K562 (cell line): ENCODE measurements around the gene PGAP2. TPM values are rescaled to one million over a fixed set of nuclear protein-coding genes. Genes with fewer than 3 reads are reported as not detected.

ENCODE experiments used
- ARID3A ChIP-seq: IDR thresholded peaks from 2 replicates; pipeline ENCODE4 v1.6.1; 2012; ENCODE audit warnings: low read depth, low read length, improper control_type of control experiment, borderline replicate concordance
- CBX2 ChIP-seq: fragments of 200-600 bp; sonication (generic); IDR thresholded peaks from one replicate; pipeline ENCODE4 v1.6.1; 2012; ENCODE audit warnings: mild to moderate bottlenecking, low read length, inconsistent platforms; ENCODE audit not compliant: insufficient read depth, poor library complexity, severe bottlenecking
- CBX3 ChIP-seq, 2 experiments: IDR thresholded peaks; 1 replicate in 1 of 2; 2 replicates in 1 of 2; pipeline ENCODE4 v1.6.1; 2012; ENCODE audit warnings: inconsistent platforms in 2 of 2, low read length in 2 of 2, borderline replicate concordance in 1 of 2, control low read depth in 1 of 2
- ELF1 ChIP-seq: fragments of 200-800 bp; sonication (Bioruptor generic); IDR thresholded peaks from 2 replicates; pipeline ENCODE4 v1.6.1; 2016; ENCODE audit warnings: missing genetic modification characterization, missing compliant biosample characterization
- HINFP ChIP-seq: fragments of 450-650 bp; conservative IDR thresholded peaks from 2 replicates; pipeline ENCODE4 v1.6.1; 2016; ENCODE audit warnings: missing genetic modification characterization, low read depth, mild to moderate bottlenecking, control low read depth, missing compliant biosample characterization
- IRF2 ChIP-seq: sonication (generic); formaldehyde crosslinking; IDR thresholded peaks from 2 replicates; pipeline ENCODE4 v1.8.1; 2022; ENCODE audit warnings: mild to moderate bottlenecking, missing genetic modification reagents
- KDM5B ChIP-seq: fragments of 200-600 bp; sonication (generic); IDR thresholded peaks from 2 replicates; pipeline ENCODE4 v1.6.1; 2012; ENCODE audit warnings: low read depth, mild to moderate bottlenecking, moderate library complexity, low read length, control low read depth, inconsistent platforms; ENCODE audit not compliant: insufficient replicate concordance
- KLF13 ChIP-seq: fragments of 450-650 bp; IDR thresholded peaks from 2 replicates; pipeline ENCODE4 v1.6.1; 2016; ENCODE audit warnings: missing genetic modification characterization, low read depth, mild to moderate bottlenecking, missing compliant biosample characterization, moderate library complexity, borderline replicate concordance
- MAZ ChIP-seq, 2 experiments: fragments of 450-650 bp in 1 of 2; sonication (generic) in 1 of 2; formaldehyde crosslinking; IDR thresholded peaks in 1 of 2; conservative IDR thresholded peaks in 1 of 2; 2 replicates each; pipeline versions ENCODE4 v1.4.0 to v1.5.0; 2020; ENCODE audit warnings: mild to moderate bottlenecking in 1 of 2, missing genetic modification reagents in 1 of 2
- MXI1 ChIP-seq: IDR thresholded peaks from 2 replicates; pipeline ENCODE4 v1.6.1; 2011; ENCODE audit warnings: low read depth, mild to moderate bottlenecking, improper control_type of control experiment, low read length
- SAFB ChIP-seq: fragments of 200-400 bp; formaldehyde crosslinking; IDR thresholded peaks from 2 replicates; pipeline ENCODE4 v1.6.1; 2017; ENCODE audit warnings: low read depth, low read length, borderline replicate concordance
- SOX6 ChIP-seq: fragments of 450-650 bp; IDR thresholded peaks from 2 replicates; pipeline ENCODE4 v1.6.1; 2014; ENCODE audit warnings: mild to moderate bottlenecking
- U2AF2 ChIP-seq: fragments of 200-400 bp; formaldehyde crosslinking; optimal IDR thresholded peaks from 2 replicates; pipeline ENCODE3; 2017; ENCODE audit warnings: low read depth, mild to moderate bottlenecking, low read length
- ZBTB7A ChIP-seq: IDR thresholded peaks from 2 replicates; pipeline ENCODE4 v1.6.1; 2011; ENCODE audit warnings: low read depth, mild to moderate bottlenecking, low read length, moderate library complexity, borderline replicate concordance; ENCODE audit not compliant: control insufficient read depth
- ZBTB9 ChIP-seq: fragments of 450-650 bp; formaldehyde crosslinking; IDR thresholded peaks from 2 replicates; pipeline ENCODE4 v1.4.0; 2020; ENCODE audit warnings: mild to moderate bottlenecking, moderate library complexity
- ZKSCAN8 ChIP-seq: fragments of 200-800 bp; sonication (Bioruptor generic); IDR thresholded peaks from 2 replicates; pipeline ENCODE4 v1.6.1; 2016; ENCODE audit warnings: missing genetic modification characterization, missing compliant biosample characterization
- ZNF316 ChIP-seq: fragments of 450-650 bp; IDR thresholded peaks from 2 replicates; pipeline ENCODE4 v1.6.1; 2016
- ZNF398 ChIP-seq: fragments of 250-450 bp; sonication (Bioruptor Pico); IDR thresholded peaks from 2 replicates; pipeline ENCODE4 v1.8.0; 2021; ENCODE audit warnings: moderate library complexity, mild to moderate bottlenecking, inconsistent platforms
- ZNF766 ChIP-seq: fragments of 200-800 bp; sonication (Bioruptor generic); conservative IDR thresholded peaks from 2 replicates; pipeline ENCODE4 v1.6.1; 2016; ENCODE audit warnings: missing genetic modification characterization, missing compliant biosample characterization
- ZNF79 ChIP-seq: fragments of 250-450 bp; sonication (Bioruptor Pico); IDR thresholded peaks from 2 replicates; pipeline ENCODE4 v1.4.0; 2020; ENCODE audit warnings: low read depth, mild to moderate bottlenecking, moderate library complexity
- polyA plus RNA-seq, 8 experiments: library from polyadenylated mRNA; depleted of rRNA in 4 of 8; stranded (reverse) in 5 of 8; unstranded in 3 of 8; fragments of >200 nt; fragmentation: Nextera tagmentation in 2 of 8; fragmentation: Illumina TruSeq in 1 of 8; extraction: Ambion mirVana in 2 of 8; extraction: Trizol in 1 of 8; gene quantifications; 2 replicates each; pipeline versions ENCODE4 v1.2.1 to v1.2.3, GENCODE V29; 2011 to 2014; ENCODE audit warnings: inconsistent platforms in 1 of 8, missing spikeins in 1 of 8
- total RNA-seq, 7 experiments: library from RNA; depleted of rRNA in 6 of 7; stranded (reverse); fragments of >200 nt in 6 of 7; fragmentation: Illumina TruSeq in 2 of 7; extraction: Trizol in 2 of 7; gene quantifications; 2 replicates each; pipeline versions ENCODE4 v1.2.1 to v1.2.3, GENCODE V29; 2011 to 2021; ENCODE audit warnings: low replicate concordance in 1 of 7

PGAP2 gene
- total and polyA plus RNA-seq, 9 of the 15 experiments (the other 6 are each of a cell fraction or from before 2014, with no cell fraction given), result 17.9 to 47.2 (median 33.7) TPM

GRCh38 chr11:3865388-3866193 is 57.2 kb downstream of the PGAP2 start (continued):
- TF ChIP-seq ZKSCAN8 (peak; percentile 93), KLF13 (tag) (no peak), ZNF79 (CRISPR knock-in tag) (0 out of 2 replicates have a peak, but pooled peaks have one; percentile 51), SAFB (no peak), ZNF766 (CRISPR knock-in tag) (0 out of 2 replicates have a peak, but pooled peaks have one; percentile 43), MAZ (CRISPR knock-in tag; conservative IDR thresholded peaks at IDR 0.05 in 1 of 2, IDR thresholded peaks at IDR 0.05 in 1 of 2) (0 out of 4 replicates have a peak, but pooled peaks of 1 of the 2 experiments have one; percentile 1), ZNF316 (no peak), IRF2 (no peak), ZNF398 (CRISPR knock-in tag) (no peak), ARID3A (no peak), ZBTB7A (no peak), HINFP (tag) (peak; percentile 32; the same call in 1 of the 2 replicates), U2AF2 (no peak), SOX6 (peak; percentile 85), CBX3 (IDR thresholded peaks at IDR 0.05; ENCODE audit: borderline replicate concordance in 1 of 2, low read length in 2 of 2) (no peak), KDM5B (no peak), ELF1 (tag) (no peak), ZBTB9 (CRISPR knock-in tag) (peak; percentile 42; the same call in 1 of the 2 replicates), CBX2 (no peak), MXI1 (no peak)
